HL-60 (cell line): Measurements from ENCODE around the gene PLXNA2.

Experiments used
- GABPA ChIP-seq: IDR thresholded peaks from 2 replicates; pipeline ENCODE4 v1.6.1; 2012; ENCODE audit warnings: low read depth
- POLR2AphosphoS5 ChIP-seq: IDR thresholded peaks from 2 replicates; pipeline ENCODE4 v1.6.1; 2012; ENCODE audit warnings: low read depth
- TF ChIP-seq, protein P1 (sequence below): IDR thresholded peaks from one replicate; pipeline ENCODE4 v1.5.1; 2011; ENCODE audit warnings: low read length, control low read depth, inconsistent platforms; ENCODE audit not compliant: insufficient read depth

DNA sequence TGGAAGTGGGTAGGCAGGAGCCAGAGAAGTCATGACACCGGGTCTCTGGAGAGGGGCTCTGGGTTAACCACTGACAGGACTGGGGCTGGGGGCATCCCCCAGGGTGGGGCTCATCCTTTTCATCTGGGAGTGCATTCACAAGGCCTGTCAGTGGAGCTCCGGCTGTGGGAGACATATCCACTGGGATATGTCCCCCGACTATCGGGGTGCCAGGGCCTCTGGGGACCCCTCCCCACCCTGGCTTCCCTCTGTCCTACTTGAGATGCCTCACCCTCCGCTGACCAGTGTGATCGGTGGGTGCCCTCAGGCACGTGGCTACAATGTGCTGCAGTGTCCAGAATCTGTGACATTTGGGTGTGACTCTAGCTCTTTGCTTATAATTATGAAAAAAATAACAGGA is 240.9 kb downstream of the PLXNA2 start:
- TF ChIP-seq, protein P1, sequence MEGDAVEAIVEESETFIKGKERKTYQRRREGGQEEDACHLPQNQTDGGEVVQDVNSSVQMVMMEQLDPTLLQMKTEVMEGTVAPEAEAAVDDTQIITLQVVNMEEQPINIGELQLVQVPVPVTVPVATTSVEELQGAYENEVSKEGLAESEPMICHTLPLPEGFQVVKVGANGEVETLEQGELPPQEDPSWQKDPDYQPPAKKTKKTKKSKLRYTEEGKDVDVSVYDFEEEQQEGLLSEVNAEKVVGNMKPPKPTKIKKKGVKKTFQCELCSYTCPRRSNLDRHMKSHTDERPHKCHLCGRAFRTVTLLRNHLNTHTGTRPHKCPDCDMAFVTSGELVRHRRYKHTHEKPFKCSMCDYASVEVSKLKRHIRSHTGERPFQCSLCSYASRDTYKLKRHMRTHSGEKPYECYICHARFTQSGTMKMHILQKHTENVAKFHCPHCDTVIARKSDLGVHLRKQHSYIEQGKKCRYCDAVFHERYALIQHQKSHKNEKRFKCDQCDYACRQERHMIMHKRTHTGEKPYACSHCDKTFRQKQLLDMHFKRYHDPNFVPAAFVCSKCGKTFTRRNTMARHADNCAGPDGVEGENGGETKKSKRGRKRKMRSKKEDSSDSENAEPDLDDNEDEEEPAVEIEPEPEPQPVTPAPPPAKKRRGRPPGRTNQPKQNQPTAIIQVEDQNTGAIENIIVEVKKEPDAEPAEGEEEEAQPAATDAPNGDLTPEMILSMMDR = no peak
- TF ChIP-seq POLR2AphosphoS5 = no peak
- TF ChIP-seq GABPA = no peak
